T-cell (primary cell): ENCODE data around the gene APRT. TPM values are rescaled to one million over a fixed set of nuclear protein-coding genes. Genes with fewer than 3 reads are reported as not detected.

Experiments used
- ATAC-seq, 4 experiments: fragments of 200-7000 bp in 3 of 4; fragments of 150-1000 bp in 1 of 4; cut with Tn5 transposase; replicated peaks in 1 of 4; 1 replicate in 3 of 4; 2 replicates in 1 of 4; pipeline ENCODE4 v1.10.0; 2021; ENCODE audit warnings: moderate library complexity in 3 of 4, mild to moderate bottlenecking in 2 of 4, moderate number of reproducible peaks in 1 of 4
- CTCF ChIA-PET, 2 donors: fragments of 300-600 bp; sonication (Branson Sonifier 250); formaldehyde crosslinking; loops; one replicate each; lab custom pipeline; 2022; ENCODE audit warnings: antibody characterized with exemption in 2 of 2; lab: Charles Lee
- POLR2A ChIA-PET, 2 donors: fragments of 300-600 bp; sonication (Branson Sonifier 250); formaldehyde crosslinking; loops; one replicate each; lab custom pipeline; 2022; ENCODE audit warnings: antibody characterized with exemption in 2 of 2; lab: Charles Lee
- DNase-seq, 35 experiments: peaks; one replicate each; pipeline versions ENCODE4 v3.0.0 to v3.0.0-alpha.2; 2013 to 2023
- H3K27ac ChIP-seq: one replicate; pipeline ENCODE4 v1.5.1; 2013; ENCODE audit warnings: low read length
- H3K27me3 ChIP-seq, 2 experiments: replicated peaks in 1 of 2; 1 replicate in 1 of 2; 2 replicates in 1 of 2; pipeline versions ENCODE4 v1.6.1 to v1.7.0; 2013; ENCODE audit warnings: low read length in 1 of 2, mixed read lengths in 1 of 2; ENCODE audit not compliant: control insufficient read depth in 2 of 2, insufficient read depth in 2 of 2; ENCODE audit errors: extremely low read depth in 1 of 2
- H3K36me3 ChIP-seq, 2 donors: 1 replicate in 1 of 2; 2 replicates in 1 of 2; pipeline versions ENCODE4 v1.6.1 to v1.7.0; 2013; ENCODE audit warnings: low read length in 1 of 2; ENCODE audit not compliant: control insufficient read depth in 2 of 2, insufficient read depth in 1 of 2; ENCODE audit errors: extremely low read depth in 1 of 2
- H3K4me1 ChIP-seq, 2 experiments: 1 replicate in 1 of 2; 2 replicates in 1 of 2; pipeline versions ENCODE4 v1.6.1 to v1.7.0; 2013; ENCODE audit warnings: low read length in 2 of 2, mixed read lengths in 1 of 2; ENCODE audit not compliant: insufficient read depth in 2 of 2, control insufficient read depth in 1 of 2; ENCODE audit errors: extremely low read depth in 1 of 2
- H3K4me3 ChIP-seq, 2 donors: 1 replicate in 1 of 2; 2 replicates in 1 of 2; pipeline versions ENCODE4 v1.5.1 to v1.7.0; 2013; ENCODE audit warnings: mild to moderate bottlenecking in 2 of 2, low read length in 1 of 2, moderate library complexity in 1 of 2; ENCODE audit not compliant: control insufficient read depth in 1 of 2; ENCODE audit errors: extremely low read depth in 1 of 2
- H3K9me3 ChIP-seq: 2 replicates; pipeline ENCODE4 v1.7.0; 2013
- H3K27ac Mint-ChIP-seq, 2 donors: one replicate each; pipeline ENCODE4 v1.8.0; 2020 to 2021; ENCODE audit warnings: mild to moderate bottlenecking in 2 of 2, mixed read lengths in 2 of 2
- H3K27me3 Mint-ChIP-seq, 2 donors: one replicate each; pipeline ENCODE4 v1.8.0; 2021 to 2022; ENCODE audit warnings: mixed read lengths in 2 of 2
- H3K36me3 Mint-ChIP-seq: one replicate; pipeline ENCODE4 v1.8.0; 2021; ENCODE audit warnings: mixed read lengths
- H3K4me1 Mint-ChIP-seq, 3 donors: one replicate each; pipeline ENCODE4 v1.8.0; 2020 to 2022; ENCODE audit warnings: mixed read lengths in 3 of 3, mild to moderate bottlenecking in 1 of 3
- H3K4me3 Mint-ChIP-seq, 3 donors: one replicate each; pipeline ENCODE4 v1.8.0; 2020 to 2022; ENCODE audit warnings: mild to moderate bottlenecking in 3 of 3, mixed read lengths in 3 of 3, moderate library complexity in 3 of 3
- H3K9me3 Mint-ChIP-seq, 3 donors: one replicate each; pipeline ENCODE4 v1.8.0; 2020 to 2022; ENCODE audit warnings: mixed read lengths in 3 of 3
- WGBS: methylation state at CpG from one replicate; pipeline ENCODE4 v1.1.5; 2013; ENCODE audit warnings: missing lambda C conversion rate; ENCODE audit not compliant: insufficient coverage; 5-methylcytosine and 5-hydroxymethylcytosine counted together
- total RNA-seq, 35 experiments: library from RNA in 6 of 35; stranded (reverse) in 6 of 35; fragments of 120-200 nt in 1 of 35; gene quantifications; one replicate each; pipeline versions ENCODE4 v1.2.1 to v1.2.4 and lab custom pipeline; 2013 to 2026

Gene APRT
- total RNA-seq, 5 donors from 2014 or later (not counting 1 experiment from before 2014, with no cell fraction given): 166 to 245 (median 228) TPM

DNA sequence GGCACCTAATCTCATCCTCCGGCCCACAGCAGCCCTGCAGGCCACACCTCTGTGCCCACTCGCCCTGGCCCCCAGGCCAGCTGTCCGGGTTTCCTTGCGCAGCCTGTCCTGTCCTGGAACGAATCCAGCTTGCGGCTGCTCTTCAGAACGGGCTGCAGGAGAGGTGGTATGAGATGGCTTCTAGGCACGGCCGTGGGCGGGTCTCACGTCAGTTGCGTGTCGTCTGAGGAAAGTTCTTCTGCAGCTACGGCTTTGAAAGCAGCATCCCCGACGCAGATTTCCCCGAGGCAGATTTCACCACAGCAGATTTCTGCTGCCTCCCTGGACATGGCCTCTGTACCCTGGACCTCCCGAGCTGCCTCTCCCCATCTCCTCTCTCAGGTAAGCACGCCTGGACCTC lies 26.8 kb upstream of the APRT start:
- H3K4me1 Mint-ChIP-seq: no peaks in the 10 kb centered on the region
- H3K27me3 ChIP-seq: no peaks in the 10 kb centered on the region
- no peaks in the 10 kb centered on the region for H3K4me1 ChIP-seq
- POLR2A ChIA-PET: no interaction called here
- H3K27ac Mint-ChIP-seq: no peak overlapping the region
- no peak for ATAC-seq
- no peak overlapping the region for H3K4me3 Mint-ChIP-seq
- H3K9me3 ChIP-seq: no peaks in the 10 kb centered on the region
- no peak overlapping the region for H3K4me3 ChIP-seq
- peaks cover 7% of the 10 kb centered on the region for H3K36me3 Mint-ChIP-seq
- 89% methylated on average over 14 of the region's 19 CpGs for WGBS
- H3K27ac ChIP-seq: no peak overlapping the region
- no peaks in the 10 kb centered on the region for H3K9me3 Mint-ChIP-seq
- H3K27me3 Mint-ChIP-seq: no peaks in the 10 kb centered on the region
- CTCF ChIA-PET: interaction anchor here in 1 of 2 donors (0.7 kb wide), 1 partner anchor 346 kb away, joined by 3 read pairs; no protein-coding TSS in a partner anchor
- no peak for DNase-seq
- peaks cover 0 to 28% of the 10 kb centered on the region in 2 donors for H3K36me3 ChIP-seq

DNA sequence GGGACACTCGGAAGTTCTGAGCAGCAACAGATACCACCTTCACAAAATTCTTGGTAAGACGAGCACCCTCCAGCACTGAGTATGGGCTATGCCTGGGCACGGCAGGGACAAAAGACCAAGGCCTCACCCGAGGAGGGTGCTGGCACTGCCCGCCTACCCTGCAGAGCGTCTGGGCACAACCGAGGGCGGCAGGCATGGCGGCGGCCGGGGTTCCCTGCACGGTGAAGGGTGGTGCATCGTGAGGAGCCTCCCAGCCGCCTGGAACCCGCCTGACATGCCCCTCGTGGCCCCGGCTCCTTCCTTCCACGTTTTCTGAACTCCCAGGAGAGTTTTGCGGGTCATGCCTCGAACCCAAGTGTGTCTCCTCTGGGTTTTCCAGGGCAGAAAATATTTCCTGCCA lies 26.1 kb upstream of the APRT start:
- Histone ChIP-seq H3K27ac (no peak overlapping the region), H3K27me3 (no peaks in the 10 kb centered on the region), H3K4me1 (no peaks in the 10 kb centered on the region), H3K9me3 (no peaks in the 10 kb centered on the region), H3K4me3 (no peak overlapping the region), H3K36me3 (peaks cover 0 to 28% of the 10 kb centered on the region in 2 donors)
- ATAC-seq: no peak
- peaks cover 7% of the 10 kb centered on the region for H3K36me3 Mint-ChIP-seq
- ChIA-PET CTCF (no interaction called here), POLR2A (no interaction called here)
- H3K4me1 Mint-ChIP-seq: no peaks in the 10 kb centered on the region
- H3K27ac Mint-ChIP-seq: no peak overlapping the region
- H3K4me3 Mint-ChIP-seq: no peak overlapping the region
- WGBS: 90% methylated on average over 20 of the region's 20 CpGs
- no peaks in the 10 kb centered on the region for H3K27me3 Mint-ChIP-seq
- no peaks in the 10 kb centered on the region for H3K9me3 Mint-ChIP-seq
- no peak for DNase-seq

DNA sequence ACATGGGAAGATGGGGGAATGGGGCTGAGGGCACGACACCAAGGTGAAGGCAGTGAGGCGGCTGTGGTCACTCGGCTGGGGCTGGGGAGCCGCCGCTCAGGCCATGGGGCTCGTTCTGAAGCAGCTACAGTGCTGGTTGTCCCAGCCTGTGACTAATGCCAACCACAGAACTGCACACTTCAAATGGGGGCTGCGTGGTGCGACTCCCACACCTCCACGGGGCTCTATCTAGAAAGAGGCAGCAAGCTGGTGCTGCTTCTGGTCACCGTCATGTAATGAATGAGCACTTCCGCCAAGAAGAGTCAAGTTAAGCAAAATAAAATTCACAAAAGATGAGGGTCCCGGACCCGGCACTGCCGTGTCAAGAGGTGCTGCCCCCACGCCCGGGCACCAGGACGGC lies 25.1 kb upstream of the APRT start:
- Mint-ChIP-seq H3K36me3 (peaks cover 7% of the 10 kb centered on the region), H3K4me1 (no peaks in the 10 kb centered on the region), H3K4me3 (no peak overlapping the region), H3K9me3 (no peaks in the 10 kb centered on the region), H3K27ac (no peak overlapping the region), H3K27me3 (no peaks in the 10 kb centered on the region)
- H3K4me1 ChIP-seq: no peaks in the 10 kb centered on the region
- no peak overlapping the region for H3K27ac ChIP-seq
- POLR2A ChIA-PET: no interaction called here
- ATAC-seq (no peak), DNase-seq (no peak)
- no peaks in the 10 kb centered on the region for H3K9me3 ChIP-seq
- 79% methylated on average over 14 of the region's 17 CpGs for WGBS
- H3K27me3 ChIP-seq: no peaks in the 10 kb centered on the region
- H3K4me3 ChIP-seq: no peak overlapping the region
- peaks cover 0 to 26% of the 10 kb centered on the region in 2 donors for H3K36me3 ChIP-seq
- CTCF ChIA-PET: no interaction called here

DNA sequence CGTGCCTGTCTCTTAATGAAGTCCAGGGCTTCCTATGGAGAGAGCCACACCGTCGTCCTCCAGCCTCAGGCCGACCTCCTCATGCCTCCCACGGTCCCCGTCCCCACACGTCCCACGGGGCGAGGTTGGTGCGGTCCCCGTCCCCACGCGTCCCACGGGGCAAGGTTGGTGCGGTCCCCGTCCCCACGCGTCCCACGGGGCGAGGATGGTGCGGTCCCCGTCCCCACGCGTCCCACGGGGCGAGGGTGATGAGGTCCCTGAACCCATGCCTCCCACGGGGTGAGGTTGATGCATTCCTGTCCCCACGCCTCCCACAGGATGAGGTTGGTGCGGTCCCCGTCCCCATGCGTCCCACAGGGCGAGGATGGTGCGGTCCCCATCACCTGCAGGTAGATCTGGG lies 24.1 kb upstream of the APRT start:
- no peaks in the 10 kb centered on the region for H3K27me3 ChIP-seq
- WGBS: 94% methylated on average over 28 of the region's 33 CpGs
- no peaks in the 10 kb centered on the region for H3K4me1 ChIP-seq
- DNase-seq: no peak
- H3K27me3 Mint-ChIP-seq: no peaks in the 10 kb centered on the region
- ChIA-PET CTCF (no interaction called here), POLR2A (no interaction called here)
- H3K27ac Mint-ChIP-seq: no peak overlapping the region
- peaks cover 0 to 24% of the 10 kb centered on the region in 2 donors for H3K36me3 ChIP-seq
- no peaks in the 10 kb centered on the region for H3K4me1 Mint-ChIP-seq
- no peak overlapping the region for H3K4me3 ChIP-seq
- H3K4me3 Mint-ChIP-seq: no peak overlapping the region
- H3K27ac ChIP-seq: no peak overlapping the region
- H3K9me3 ChIP-seq: no peaks in the 10 kb centered on the region
- peaks cover 7% of the 10 kb centered on the region for H3K36me3 Mint-ChIP-seq
- no peak for ATAC-seq
- no peaks in the 10 kb centered on the region for H3K9me3 Mint-ChIP-seq

DNA sequence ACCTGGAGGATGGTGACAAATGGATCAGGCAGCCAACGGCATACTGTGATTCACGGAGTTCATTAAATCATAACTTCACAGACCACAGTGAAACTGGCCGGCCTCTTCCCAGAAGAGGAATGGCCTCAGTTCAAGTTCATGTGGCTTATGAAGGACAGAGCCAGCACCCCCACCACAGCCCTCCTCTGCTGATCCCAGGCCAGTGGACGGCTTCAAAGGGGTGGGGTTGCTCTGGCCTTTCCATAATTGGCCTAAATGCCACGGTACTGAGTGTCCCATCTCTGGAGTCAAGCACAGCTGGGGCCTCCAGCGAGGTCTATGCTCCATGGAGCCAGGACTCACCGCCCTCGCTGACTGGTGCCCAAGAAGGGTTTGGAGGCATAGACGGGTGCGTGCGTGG lies 23.7 kb upstream of the APRT start:
- WGBS: 96% methylated on average over 11 of the region's 11 CpGs
- Histone ChIP-seq H3K4me3 (no peak overlapping the region), H3K4me1 (no peaks in the 10 kb centered on the region), H3K36me3 (peaks cover 0 to 20% of the 10 kb centered on the region in 2 donors), H3K9me3 (no peaks in the 10 kb centered on the region), H3K27ac (no peak overlapping the region), H3K27me3 (no peaks in the 10 kb centered on the region)
- DNase-seq: no peak
- ChIA-PET CTCF (no interaction called here), POLR2A (no interaction called here)
- H3K36me3 Mint-ChIP-seq: peaks cover 7% of the 10 kb centered on the region
- no peak overlapping the region for H3K27ac Mint-ChIP-seq
- no peaks in the 10 kb centered on the region for H3K27me3 Mint-ChIP-seq
- no peak overlapping the region for H3K4me3 Mint-ChIP-seq
- no peaks in the 10 kb centered on the region for H3K9me3 Mint-ChIP-seq
- H3K4me1 Mint-ChIP-seq: no peaks in the 10 kb centered on the region
- ATAC-seq: no peak

DNA sequence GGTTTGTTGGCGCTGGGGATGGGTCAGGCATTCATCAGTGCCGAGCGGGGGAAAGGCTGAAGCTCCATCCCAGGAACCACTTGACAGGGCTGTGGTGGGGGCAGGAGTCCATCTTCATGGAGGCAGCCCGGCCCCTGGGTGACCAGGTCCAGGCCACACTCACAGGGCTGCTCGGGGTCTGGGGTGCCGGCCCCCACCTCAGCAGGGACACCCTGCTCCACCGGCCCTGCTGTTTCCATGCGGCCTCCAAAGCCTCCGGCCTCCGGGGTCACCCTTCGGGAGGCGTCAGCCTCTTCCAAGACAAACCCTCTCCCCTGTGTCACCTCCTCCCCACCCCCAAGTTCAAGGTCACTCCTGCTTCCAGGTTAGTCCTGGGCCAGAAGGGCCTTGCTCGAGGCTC lies 22.9 kb upstream of the APRT start:
- H3K27me3 Mint-ChIP-seq: no peaks in the 10 kb centered on the region
- Histone ChIP-seq H3K27me3 (no peaks in the 10 kb centered on the region), H3K4me3 (no peak overlapping the region), H3K9me3 (no peaks in the 10 kb centered on the region), H3K27ac (no peak overlapping the region), H3K4me1 (no peaks in the 10 kb centered on the region), H3K36me3 (peaks cover 0 to 13% of the 10 kb centered on the region in 2 donors)
- H3K4me1 Mint-ChIP-seq: no peaks in the 10 kb centered on the region
- H3K9me3 Mint-ChIP-seq: no peaks in the 10 kb centered on the region
- DNase-seq (no peak), ATAC-seq (no peak)
- peaks cover 3% of the 10 kb centered on the region for H3K36me3 Mint-ChIP-seq
- H3K4me3 Mint-ChIP-seq: no peak overlapping the region
- 95% methylated on average over 7 of the region's 13 CpGs for WGBS
- ChIA-PET POLR2A (no interaction called here), CTCF (interaction anchor here in 1 of 2 donors (0.7 kb wide), 1 partner anchor 336 kb away, joined by 7 read pairs; no protein-coding TSS in a partner anchor)
- H3K27ac Mint-ChIP-seq: no peak overlapping the region

DNA sequence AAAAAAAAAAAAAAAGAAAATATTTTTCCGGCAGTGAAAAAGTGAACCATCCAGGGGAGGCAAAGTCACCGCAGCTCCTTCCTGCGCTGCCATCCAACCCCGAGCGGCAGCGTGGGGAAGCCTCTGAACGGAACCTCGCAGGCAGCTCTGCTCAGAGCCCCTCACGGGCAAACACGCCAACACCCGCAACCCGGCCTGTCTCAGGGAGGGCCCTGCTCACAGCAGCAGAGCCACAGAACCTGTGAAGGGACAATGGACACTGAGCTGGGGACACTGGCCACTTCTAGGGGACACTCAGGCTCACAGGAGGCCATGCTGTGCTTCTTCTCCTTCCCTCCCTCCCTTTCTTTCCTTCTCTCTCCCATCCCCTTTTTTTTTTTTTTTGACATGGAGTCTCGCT lies 21.4 kb upstream of the APRT start:
- H3K36me3 ChIP-seq: peaks cover 5 to 7% of the 10 kb centered on the region in 2 donors
- no peak overlapping the region for H3K27ac ChIP-seq
- no peaks in the 10 kb centered on the region for H3K9me3 ChIP-seq
- Mint-ChIP-seq H3K27ac (no peak overlapping the region), H3K27me3 (no peaks in the 10 kb centered on the region), H3K9me3 (no peaks in the 10 kb centered on the region), H3K4me3 (no peak overlapping the region), H3K36me3 (peaks cover 3% of the 10 kb centered on the region), H3K4me1 (no peaks in the 10 kb centered on the region)
- ChIA-PET CTCF (no interaction called here), POLR2A (no interaction called here)
- H3K27me3 ChIP-seq: no peaks in the 10 kb centered on the region
- H3K4me3 ChIP-seq: no peak overlapping the region
- ATAC-seq (no peak), DNase-seq (no peak)
- H3K4me1 ChIP-seq: no peaks in the 10 kb centered on the region
- WGBS: 99% methylated on average over 11 of the region's 13 CpGs
